ENCODE measurements around the gene MGAT4C.

The MGAT4C gene

DNA sequence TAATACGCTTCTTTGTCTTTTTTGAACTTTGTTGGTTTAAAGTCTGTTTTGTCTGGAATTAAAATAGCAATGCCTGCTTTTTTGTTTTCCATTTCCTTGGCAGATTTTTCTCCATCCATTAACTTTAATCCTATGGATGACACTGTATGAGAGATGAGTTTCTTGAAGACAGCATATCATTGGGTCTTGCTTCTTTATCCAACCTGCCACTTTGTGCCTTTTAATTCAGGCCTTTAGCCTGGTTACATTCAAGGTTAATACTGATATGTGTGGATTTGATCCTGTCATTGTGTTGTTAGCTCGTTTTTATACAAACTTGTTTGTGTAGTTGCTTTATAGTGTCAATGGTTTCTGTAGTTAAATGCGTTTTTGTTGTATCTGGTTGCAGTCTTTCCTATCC, 214.1 kb downstream of the MGAT4C start:
- FAIRE-seq (no peak), DNase-seq (ENCODE audit: insufficient read length, low spot score) (no peak)
- no peak for TF ChIP-seq SPI1 (IDR thresholded peaks at IDR 0.05; ENCODE audit: low read depth, low read length)
- no peak for TF ChIP-seq POLR2AphosphoS5 (IDR thresholded peaks at IDR 0.05; ENCODE audit: low read depth, low read length)
- TF ChIP-seq TAF1 (IDR thresholded peaks at IDR 0.05; ENCODE audit: low read depth, low read length), result no peak

DNA sequence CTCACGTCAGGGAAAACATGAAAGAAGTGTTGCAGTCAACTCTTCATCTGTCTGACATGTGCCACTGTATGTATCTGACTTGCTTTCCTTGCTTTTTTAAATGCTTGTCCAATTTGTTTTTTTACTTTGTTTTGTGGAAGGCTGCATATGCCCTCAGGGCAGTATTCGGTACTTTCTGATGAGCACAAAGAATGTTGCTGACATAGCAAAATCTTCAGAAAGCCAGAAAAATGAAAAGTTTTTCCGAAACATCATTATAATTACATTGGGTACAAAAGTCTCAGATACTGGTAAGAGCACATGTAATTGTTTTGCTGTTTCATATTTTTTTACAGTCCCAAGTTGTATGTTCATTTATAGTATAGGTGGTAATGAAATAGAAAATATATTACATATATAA, 237.8 kb downstream of the MGAT4C start:
- FAIRE-seq, result no peak
- no peak for TF ChIP-seq POU2F2 (IDR thresholded peaks at IDR 0.05; ENCODE audit: low read depth, low read length)
- DNase-seq (ENCODE audit: insufficient read length, low spot score), result no peak

DNA sequence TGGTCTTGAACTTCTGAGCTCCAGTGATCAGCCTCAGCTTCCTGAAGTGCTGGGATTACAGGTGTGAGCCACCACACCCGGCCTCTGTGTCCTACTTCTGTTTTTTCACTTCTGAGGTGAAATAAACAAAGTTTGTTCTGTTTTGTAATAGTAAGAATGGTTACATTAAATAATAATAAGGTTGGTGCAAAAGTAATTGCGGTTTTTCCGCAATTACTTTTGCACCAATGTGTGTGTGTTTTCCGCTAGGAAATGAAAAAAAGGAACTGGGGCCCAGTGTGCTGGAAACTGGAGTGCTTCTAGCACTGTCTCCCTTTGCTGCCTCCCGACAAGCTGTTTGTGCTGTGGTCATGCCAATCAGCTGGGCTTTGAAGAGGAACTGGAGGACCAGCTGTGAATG, 241.2 kb downstream of the MGAT4C start:
- TF ChIP-seq SPI1 (IDR thresholded peaks at IDR 0.05; ENCODE audit: low read depth, low read length) (no peak), POLR2AphosphoS5 (IDR thresholded peaks at IDR 0.05; ENCODE audit: low read depth, low read length) (no peak), TAF1 (IDR thresholded peaks at IDR 0.05; ENCODE audit: low read depth, low read length) (no peak), POU2F2 (IDR thresholded peaks at IDR 0.05; ENCODE audit: low read depth, low read length) (no peak), PAX5 (IDR thresholded peaks at IDR 0.05; ENCODE audit: insufficient read depth, low read length, severe bottlenecking) (no peak), POLR2A (IDR thresholded peaks at IDR 0.05; ENCODE audit: low read depth, low read length) (no peak)
- DNase-seq (ENCODE audit: insufficient read length, low spot score) (no peak), FAIRE-seq (no peak)

DNA sequence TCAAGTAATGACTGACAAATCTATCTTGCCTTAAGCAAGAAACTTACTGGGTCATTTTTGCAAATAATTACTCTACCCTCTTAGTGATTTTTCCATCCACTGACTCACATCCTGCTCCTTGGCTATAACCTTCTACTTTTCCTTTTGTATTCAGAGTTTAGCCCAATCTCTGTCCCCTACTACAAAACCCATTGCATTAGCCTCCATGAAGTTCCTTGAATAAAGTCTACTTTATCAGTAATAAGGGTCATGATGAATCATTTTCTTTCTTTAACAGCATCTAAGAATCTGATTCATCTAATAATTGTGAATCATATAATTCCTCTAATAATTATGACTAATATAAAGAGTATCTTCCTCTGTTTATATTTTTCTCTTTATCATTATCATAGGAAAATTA, 249.5 kb downstream of the MGAT4C start:
- FAIRE-seq (no peak), DNase-seq (ENCODE audit: insufficient read length, low spot score) (no peak)
- TF ChIP-seq POLR2A (IDR thresholded peaks at IDR 0.05; ENCODE audit: low read depth, low read length), result no peak
- TF ChIP-seq PAX5 (IDR thresholded peaks at IDR 0.05; ENCODE audit: insufficient read depth, low read length, severe bottlenecking), result no peak
- no peak for TF ChIP-seq SPI1 (IDR thresholded peaks at IDR 0.05; ENCODE audit: low read depth, low read length)
- no peak for TF ChIP-seq POLR2AphosphoS5 (IDR thresholded peaks at IDR 0.05; ENCODE audit: low read depth, low read length)
- TF ChIP-seq TAF1 (IDR thresholded peaks at IDR 0.05; ENCODE audit: low read depth, low read length), result no peak
- TF ChIP-seq POU2F2 (IDR thresholded peaks at IDR 0.05; ENCODE audit: low read depth, low read length), result no peak

DNA sequence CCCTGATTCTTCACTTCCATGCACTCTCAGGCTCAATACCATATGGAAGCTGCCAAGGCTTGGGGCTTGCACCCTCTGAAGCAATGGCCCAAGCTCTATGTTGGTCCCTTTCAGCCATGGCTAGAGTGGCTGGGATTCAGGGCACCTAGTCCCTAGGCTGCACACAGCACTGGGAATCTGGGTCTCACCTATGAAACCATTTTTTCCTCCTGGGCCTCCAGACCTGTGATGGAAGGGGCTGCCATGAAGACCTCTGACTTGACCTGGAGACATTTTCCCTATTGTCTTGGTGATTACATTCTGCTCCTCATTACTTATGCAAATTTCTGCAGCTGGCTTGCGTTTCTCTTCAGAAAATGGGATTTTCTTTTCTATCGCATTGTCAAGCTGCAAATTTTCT, 258.1 kb downstream of the MGAT4C start:
- DNase-seq (ENCODE audit: insufficient read length, low spot score) (no peak), FAIRE-seq (no peak)
- no peak for TF ChIP-seq POLR2AphosphoS5 (IDR thresholded peaks at IDR 0.05; ENCODE audit: low read depth, low read length)
- TF ChIP-seq PAX5 (IDR thresholded peaks at IDR 0.05; ENCODE audit: insufficient read depth, low read length, severe bottlenecking), result no peak
- TF ChIP-seq POLR2A (IDR thresholded peaks at IDR 0.05; ENCODE audit: low read depth, low read length), result no peak
- TF ChIP-seq SPI1 (IDR thresholded peaks at IDR 0.05; ENCODE audit: low read depth, low read length), result no peak
- TF ChIP-seq TAF1 (IDR thresholded peaks at IDR 0.05; ENCODE audit: low read depth, low read length), result no peak
- TF ChIP-seq POU2F2 (IDR thresholded peaks at IDR 0.05; ENCODE audit: low read depth, low read length), result no peak

DNA sequence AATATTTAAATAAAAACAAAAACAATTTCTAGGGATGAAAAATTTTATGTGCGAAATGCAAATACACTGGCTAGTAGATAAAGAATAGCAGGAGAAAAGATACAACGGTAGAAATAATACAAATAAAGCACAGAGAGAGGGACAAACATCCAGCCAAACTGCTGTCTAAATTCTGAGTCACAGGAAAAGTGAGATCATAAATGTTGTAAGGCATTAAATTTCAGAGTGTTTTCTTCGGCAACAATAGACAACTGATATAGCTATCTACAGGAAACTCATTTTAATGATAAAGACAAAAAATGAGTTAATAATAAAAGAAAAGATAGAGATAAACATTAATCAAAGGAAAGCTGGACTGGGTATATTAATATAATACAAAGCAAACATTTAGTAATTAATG, 259.9 kb downstream of the MGAT4C start:
- FAIRE-seq, result no peak
- TF ChIP-seq SPI1 (IDR thresholded peaks at IDR 0.05; ENCODE audit: low read depth, low read length) (no peak), POU2F2 (IDR thresholded peaks at IDR 0.05; ENCODE audit: low read depth, low read length) (no peak), PAX5 (IDR thresholded peaks at IDR 0.05; ENCODE audit: insufficient read depth, low read length, severe bottlenecking) (no peak), TAF1 (IDR thresholded peaks at IDR 0.05; ENCODE audit: low read depth, low read length) (no peak), POLR2A (IDR thresholded peaks at IDR 0.05; ENCODE audit: low read depth, low read length) (no peak), POLR2AphosphoS5 (IDR thresholded peaks at IDR 0.05; ENCODE audit: low read depth, low read length) (no peak)
- no peak for DNase-seq (ENCODE audit: insufficient read length, low spot score)

DNA sequence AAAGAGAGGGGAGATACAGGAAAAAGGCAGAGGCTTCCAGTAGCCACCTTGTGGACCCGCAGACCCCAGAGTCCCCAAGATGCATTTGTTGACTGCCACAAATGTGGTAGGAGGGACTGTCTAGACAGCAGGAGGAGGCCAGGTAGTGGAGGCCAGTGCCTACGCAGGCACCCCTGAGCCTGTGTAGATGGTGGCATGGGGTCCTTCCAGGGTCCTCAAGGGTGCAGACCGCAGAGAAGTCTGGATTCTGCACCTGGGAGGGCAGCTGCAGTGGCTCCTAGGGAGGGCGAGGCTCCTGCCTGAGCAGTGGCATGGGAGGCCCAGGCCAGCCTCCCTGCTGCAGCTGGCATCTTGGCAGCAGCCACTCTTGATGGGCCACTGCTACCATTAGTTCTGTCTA, 262.4 kb downstream of the MGAT4C start:
- DNase-seq (ENCODE audit: insufficient read length, low spot score) (no peak), FAIRE-seq (no peak)
- TF ChIP-seq POLR2AphosphoS5 (IDR thresholded peaks at IDR 0.05; ENCODE audit: low read depth, low read length), result no peak

DNA sequence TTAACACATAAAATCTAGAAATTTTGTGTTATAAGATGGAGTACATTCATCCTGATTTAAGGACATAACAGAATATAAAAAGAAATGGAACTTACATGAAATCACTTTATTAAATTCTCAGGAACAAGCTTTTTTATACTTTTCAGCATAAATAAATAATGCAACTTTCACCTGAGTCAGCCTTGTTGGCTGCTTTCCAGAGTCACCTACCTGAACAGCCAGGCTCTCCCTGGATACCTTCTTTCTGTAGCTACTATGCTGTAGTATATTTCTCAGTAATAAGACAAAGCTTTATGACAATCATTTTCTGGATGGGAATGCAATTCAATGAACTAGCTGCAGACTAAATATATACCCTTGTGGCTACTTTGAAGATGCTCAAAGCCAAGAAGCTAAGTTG, 270.2 kb downstream of the MGAT4C start:
- no peak for FAIRE-seq
- TF ChIP-seq POLR2AphosphoS5 (IDR thresholded peaks at IDR 0.05; ENCODE audit: low read depth, low read length) (no peak), POU2F2 (IDR thresholded peaks at IDR 0.05; ENCODE audit: low read depth, low read length) (no peak), PAX5 (IDR thresholded peaks at IDR 0.05; ENCODE audit: insufficient read depth, low read length, severe bottlenecking) (no peak), POLR2A (IDR thresholded peaks at IDR 0.05; ENCODE audit: low read depth, low read length) (no peak), TAF1 (IDR thresholded peaks at IDR 0.05; ENCODE audit: low read depth, low read length) (no peak), SPI1 (IDR thresholded peaks at IDR 0.05; ENCODE audit: low read depth, low read length) (no peak)

DNA sequence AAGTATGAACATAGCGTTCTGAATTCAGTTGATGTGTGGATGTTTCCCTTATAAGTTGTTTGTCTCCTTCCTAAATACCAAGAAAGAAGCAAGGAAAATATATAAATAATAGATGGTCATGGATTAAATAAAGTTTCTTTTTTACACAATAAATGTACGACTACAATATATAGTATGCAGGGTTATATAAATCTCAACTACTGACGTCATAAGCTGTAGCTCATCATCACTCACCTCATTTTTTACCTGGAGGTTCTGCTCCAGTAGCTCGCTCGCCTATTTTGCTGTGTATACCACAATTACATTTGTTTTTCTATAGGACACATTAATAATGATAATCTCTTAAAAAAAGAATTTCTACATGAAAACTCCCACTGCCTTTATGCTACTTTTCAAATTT, 272.6 kb downstream of the MGAT4C start:
- DNase-seq (ENCODE audit: insufficient read length, low spot score) (no peak), FAIRE-seq (no peak)
- TF ChIP-seq POU2F2 (IDR thresholded peaks at IDR 0.05; ENCODE audit: low read depth, low read length) (no peak), POLR2A (IDR thresholded peaks at IDR 0.05; ENCODE audit: low read depth, low read length) (no peak), SPI1 (IDR thresholded peaks at IDR 0.05; ENCODE audit: low read depth, low read length) (no peak), PAX5 (IDR thresholded peaks at IDR 0.05; ENCODE audit: insufficient read depth, low read length, severe bottlenecking) (no peak), POLR2AphosphoS5 (IDR thresholded peaks at IDR 0.05; ENCODE audit: low read depth, low read length) (no peak), TAF1 (IDR thresholded peaks at IDR 0.05; ENCODE audit: low read depth, low read length) (no peak)

More for the DNA sequence above, 270.2 kb downstream of the MGAT4C start:
- DNase-seq (ENCODE audit: insufficient read length, low spot score), result no peak

DNA sequence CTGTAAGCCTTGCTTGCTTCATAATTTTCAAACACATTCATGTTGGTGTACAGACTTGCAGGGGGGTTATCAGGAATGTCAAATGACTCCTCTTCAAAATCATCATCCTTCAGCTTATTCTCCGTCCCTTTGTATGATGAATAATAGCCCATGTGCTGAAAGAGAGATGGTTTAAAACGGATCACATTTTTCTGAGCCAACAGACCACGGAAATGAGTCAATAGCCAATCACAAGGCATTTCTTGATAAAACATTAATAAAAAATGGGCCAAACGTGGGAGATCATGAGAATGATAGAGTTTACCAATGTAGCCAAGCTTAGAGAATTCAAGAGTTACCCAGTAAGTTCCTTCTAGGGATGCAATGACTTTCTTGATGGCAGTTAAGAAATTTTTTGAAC, 276.6 kb downstream of the MGAT4C start:
- DNase-seq (ENCODE audit: insufficient read length, low spot score) (no peak), FAIRE-seq (no peak)
- TF ChIP-seq SPI1 (IDR thresholded peaks at IDR 0.05; ENCODE audit: low read depth, low read length) (no peak), POLR2A (IDR thresholded peaks at IDR 0.05; ENCODE audit: low read depth, low read length) (no peak), POLR2AphosphoS5 (IDR thresholded peaks at IDR 0.05; ENCODE audit: low read depth, low read length) (no peak), TAF1 (IDR thresholded peaks at IDR 0.05; ENCODE audit: low read depth, low read length) (no peak), PAX5 (IDR thresholded peaks at IDR 0.05; ENCODE audit: insufficient read depth, low read length, severe bottlenecking) (no peak), POU2F2 (IDR thresholded peaks at IDR 0.05; ENCODE audit: low read depth, low read length) (no peak)

DNA sequence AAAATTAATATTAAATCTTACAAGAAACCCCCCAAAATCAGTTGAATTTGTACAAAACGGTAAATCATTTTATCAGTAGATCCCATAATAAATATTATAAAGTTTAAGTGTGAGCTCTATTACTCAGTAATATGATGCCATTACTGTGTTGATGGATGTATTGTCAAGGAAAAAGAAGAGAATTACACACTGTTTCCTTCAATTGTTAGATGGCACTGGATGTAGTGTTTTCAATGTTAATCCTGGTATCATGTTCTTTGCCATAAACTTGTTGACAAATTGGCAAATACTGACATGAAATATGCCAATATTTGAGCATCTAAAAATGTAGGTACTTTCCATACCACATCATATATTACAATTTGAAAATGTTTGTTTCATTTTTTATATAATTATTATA, 280.5 kb downstream of the MGAT4C start:
- no peak for TF ChIP-seq POLR2AphosphoS5 (IDR thresholded peaks at IDR 0.05; ENCODE audit: low read depth, low read length)
- DNase-seq (ENCODE audit: insufficient read length, low spot score) (no peak), FAIRE-seq (no peak)
